DMS79 (cell line): Measurements from ENCODE around the gene C11orf24.
"Not testable (repeated sequence)": the region's sequence is repeated elsewhere in the genome, so short reads cannot be mapped to it uniquely, and the experiment has no call there.

ENCODE experiments used
- DNase-seq: peaks from one replicate; lab custom pipeline; 2025; lab: John Stamatoyannopoulos, UW

C11orf24 gene

DNA sequence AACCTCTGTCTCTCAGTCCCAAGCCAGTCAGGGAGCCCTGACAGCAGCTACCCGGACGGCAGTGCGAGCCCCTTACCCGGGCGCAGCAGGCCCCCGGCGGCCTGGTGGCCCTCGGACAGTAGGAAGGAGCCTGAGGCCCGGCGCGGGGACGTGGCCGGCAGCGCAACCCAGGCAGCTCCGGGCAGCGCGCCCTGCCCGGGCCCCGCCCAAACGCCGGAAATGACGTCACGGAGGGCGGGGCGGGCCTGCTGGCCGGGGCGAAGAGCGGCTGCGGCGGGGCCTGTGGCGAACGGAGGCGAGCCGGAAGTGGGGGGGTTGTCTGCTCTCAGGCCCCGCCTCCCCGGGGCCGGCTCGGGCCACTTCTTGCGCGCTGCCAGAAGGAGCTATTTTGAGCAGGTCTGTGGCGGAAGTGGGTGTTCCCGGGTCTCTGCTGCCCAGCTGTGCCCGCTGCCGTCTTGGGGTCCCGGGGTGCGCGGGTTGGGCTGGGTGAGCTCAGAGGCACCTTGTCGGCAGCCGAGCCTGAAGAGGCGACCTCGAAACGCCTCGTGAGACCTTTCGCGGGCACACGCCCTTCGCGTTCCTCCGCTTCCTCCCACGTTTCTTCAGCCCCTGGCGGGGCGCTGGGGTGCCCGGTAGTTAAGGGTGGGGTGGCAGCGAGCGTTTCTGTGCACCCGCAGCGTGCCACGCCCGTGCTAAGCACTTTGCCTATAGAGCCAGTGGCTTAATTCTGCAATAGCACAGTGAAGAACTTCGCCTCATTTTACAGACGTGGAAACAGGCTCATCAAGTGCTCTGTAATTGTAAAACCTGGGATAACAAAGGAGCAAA lies at the start of gene C11orf24:
Gene C11orf24 (minus strand): TSS at position 193 of the 828 bp plus-strand sequence. CDS start 8,206 bp downstream, outside the sequence.
- peak; percentile 83 for DNase-seq

DNA sequence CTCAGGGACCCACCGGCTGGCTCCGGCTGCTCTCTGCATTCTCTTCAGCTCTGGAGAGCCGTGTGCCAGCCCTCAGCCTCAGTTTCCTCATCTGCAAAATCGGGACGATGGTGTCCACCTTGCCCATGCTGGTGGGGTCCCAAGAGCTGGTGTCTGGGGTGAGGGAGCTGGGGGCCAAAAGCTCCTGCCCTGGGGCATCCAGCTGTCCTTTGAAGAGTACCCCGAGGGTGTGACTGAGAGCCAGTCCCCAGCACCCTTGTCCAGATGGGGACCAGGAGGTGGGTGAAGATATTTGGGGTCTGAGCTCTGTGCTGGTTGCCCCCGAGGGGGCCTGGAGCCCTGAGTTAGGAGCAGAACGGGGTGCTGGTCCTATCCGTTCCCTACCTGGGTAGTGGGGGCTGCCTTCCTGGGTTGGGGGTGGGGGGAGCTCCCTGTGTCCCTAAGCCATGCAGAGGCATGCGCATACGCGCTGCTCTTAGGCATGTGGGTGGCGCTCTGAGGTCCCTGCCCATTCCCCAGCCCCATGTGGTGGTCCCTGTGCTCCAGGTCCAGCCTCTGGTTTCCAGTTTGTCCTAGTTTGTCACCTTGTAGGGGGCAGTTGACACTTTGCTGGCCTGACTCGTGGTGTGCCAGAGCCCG lies 45.5 kb upstream of the C11orf24 start:
- DNase-seq = no peak

DNA sequence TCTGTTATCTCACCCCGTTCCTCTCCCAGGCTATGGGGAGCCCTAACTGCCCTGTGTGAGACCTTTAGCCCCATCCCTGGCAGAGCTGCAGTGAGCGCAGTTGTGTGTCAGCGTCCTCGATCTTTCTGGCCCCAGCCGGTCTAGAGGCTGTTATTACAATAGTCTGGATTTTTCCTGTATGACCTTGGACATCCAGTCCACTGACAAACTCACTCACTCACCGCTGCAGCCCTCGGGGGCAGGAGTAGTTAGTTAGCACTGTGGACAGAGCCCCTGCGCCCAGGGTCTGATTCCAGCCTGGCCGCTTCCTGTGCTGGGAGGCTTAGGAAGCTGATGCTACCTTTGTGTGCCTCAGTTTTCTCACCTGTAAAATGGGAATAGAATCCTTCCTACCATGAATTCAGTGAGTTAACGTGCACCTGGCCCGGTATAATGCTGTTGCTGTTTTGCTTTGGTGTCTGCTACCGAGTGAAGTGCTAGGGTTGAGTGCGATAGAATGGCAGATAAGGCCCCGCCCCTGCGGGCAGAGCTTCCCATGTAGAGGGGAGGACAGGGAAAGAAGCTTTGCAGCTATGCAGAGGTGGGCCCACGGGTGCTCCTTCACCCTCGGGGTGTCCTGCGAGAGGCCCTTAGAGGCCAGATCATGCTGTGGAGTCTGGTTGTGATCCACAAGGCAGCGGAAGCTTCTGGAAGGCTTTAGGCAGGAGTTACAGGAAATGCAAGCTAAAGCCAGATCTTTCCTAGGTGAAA lies 43.6 kb upstream of the C11orf24 start:
- DNase-seq = no peak

DNA sequence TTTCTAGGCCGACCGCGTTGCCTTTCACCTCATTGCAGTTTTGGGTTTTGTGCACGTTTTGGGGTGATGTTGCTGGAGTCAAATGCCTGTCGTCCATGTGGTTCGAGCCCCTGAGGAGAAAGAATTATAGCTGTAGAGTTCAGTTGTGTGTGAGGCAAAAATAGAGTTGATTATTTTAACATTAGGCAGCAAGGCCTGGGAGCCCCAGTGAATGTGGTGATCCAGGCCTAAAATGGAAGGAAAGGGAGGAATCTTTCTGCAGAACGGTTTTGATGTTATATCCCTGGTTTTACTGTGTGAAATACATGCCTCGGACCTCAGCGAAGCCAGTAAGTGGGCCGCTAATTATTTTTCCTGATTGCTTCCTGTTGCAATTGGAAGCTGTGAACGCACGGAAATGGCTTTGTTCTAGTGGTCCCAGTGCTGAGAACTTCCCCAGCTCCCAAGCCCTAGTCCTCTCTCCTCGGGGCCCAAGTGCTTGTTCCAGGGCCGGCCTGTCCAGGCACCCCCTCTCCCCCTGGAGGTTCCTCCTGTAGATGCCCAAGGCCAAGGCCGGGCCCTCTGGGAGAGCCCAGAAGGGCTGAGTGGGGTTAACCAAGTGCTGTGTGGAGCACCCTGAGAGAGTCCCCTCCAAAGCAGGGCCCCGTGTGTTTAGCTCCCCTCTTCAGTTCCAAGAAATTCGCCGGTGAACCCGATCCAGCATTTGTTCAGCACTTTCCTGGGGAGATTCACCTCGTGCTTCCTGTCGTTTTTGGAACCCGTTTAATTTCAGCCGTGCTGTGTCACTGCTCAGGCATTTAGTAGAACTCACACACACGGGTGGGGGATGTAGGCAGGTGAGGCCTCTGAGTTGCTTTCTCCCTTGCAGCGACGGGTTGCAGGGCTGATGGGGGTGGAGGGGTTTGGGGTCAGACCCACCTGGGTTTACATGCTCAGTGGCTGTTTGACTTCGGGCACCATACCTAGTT lies 42.7 kb upstream of the C11orf24 start:
- DNase-seq = no peak

DNA sequence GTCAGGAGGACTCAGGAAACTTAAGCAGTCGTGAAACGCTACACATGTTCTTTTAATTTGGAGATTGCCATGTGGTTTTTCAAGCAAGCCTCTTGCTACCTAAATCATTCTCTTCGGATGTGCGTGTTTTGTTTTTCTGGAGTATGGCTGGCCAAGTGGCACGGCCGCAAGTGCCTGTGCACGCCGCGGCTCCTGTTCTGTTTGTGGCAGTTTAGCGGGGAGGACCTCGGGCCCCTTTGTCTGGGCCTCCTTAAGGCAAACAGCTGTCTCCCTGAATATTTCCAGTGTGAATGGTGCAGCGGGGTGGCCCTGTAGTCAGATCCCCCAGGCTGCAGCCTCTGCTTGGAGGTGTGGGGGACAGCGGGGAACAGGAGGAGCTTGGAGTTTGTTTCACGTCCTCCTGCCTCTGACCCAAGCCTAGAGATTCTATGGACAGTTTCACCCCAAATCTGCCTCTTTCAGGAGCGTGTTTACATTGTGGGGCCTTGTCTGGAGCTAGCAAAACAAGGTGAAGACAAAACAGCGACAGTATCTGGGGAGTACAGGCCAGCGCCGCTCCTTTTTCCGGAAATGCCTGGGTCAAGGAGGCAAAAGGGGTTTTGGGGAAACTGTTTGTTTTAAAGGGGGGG lies 41.9 kb upstream of the C11orf24 start:
- peak; percentile 13 for DNase-seq

DNA sequence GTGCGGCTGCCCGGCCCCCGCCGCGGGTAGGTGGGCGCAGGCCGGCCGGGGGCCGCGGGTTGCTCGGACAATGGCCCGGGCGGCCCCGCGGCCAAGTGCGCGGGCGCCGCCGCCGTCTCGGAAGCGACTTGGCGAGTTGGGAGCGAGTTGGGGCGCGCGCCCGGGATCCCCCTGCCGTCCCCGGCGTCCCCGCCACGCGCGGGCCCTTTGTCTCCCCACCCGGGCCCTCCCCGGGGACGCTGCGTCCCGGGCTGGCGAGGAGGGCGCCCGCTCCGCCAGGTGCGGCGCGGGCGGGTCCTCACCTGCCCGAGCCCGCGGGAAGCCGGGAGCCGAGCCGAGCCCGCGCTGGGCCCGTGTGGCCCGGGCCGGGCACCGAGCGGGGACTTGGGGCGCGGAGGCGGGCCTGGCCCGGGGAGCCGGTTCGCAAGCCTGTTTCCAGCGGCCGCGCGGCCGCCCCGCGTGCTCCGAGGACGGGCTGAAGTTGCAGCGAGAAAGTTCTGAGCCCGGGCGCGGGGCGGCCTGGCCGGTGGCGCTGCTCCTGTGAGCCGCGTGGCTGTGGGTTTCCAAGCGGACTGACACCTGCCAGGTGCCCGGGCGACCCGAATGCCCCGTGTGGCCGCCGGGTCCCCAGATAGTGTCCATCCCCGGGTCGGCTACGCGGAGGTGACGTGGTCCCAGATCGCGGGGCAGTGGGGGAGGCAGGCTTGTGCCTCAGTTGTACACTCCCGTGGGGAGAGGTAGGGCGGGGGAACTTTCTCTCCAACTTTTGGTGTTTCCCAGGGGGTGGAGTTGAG lies 41.2 kb upstream of the C11orf24 start:
- DNase-seq = no peak

DNA sequence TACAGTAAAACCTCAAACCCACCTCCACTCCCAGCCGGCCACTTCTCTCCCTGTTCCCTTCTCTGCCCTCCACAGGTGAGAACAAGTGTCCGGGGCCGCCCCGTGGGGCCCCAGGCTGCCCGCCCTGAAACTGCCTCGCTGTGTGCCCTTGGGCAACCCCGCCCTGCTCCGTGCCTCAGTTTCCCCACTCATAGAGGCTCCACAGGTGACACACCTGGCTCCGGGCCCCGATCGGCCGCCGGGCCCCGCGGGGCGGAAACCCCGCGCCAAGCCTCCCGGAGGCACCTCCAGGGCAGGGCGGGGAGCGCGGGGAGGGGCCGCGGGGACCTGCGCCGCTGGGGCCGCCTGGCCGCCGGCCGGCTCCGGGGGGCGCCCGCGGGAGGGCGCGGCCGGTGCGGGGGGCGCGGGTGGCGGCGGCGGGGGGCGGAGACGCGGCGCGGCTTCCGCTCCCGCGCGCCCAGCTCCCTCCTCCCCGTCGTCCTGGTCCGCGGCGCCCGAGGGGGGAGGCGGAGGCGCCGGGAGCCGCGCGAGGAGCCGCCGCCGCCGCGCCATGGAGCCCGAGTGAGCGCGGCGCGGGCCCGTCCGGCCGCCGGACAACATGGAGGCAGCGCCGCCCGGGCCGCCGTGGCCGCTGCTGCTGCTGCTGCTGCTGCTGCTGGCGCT lies 40.5 kb upstream of the C11orf24 start, which contains the start of gene LRP5:
Gene LRP5 (plus strand): TSS at position 475 of the 663 bp plus-strand sequence. CDS start 124 bp downstream, at position 599.
- no peak for DNase-seq

DNA sequence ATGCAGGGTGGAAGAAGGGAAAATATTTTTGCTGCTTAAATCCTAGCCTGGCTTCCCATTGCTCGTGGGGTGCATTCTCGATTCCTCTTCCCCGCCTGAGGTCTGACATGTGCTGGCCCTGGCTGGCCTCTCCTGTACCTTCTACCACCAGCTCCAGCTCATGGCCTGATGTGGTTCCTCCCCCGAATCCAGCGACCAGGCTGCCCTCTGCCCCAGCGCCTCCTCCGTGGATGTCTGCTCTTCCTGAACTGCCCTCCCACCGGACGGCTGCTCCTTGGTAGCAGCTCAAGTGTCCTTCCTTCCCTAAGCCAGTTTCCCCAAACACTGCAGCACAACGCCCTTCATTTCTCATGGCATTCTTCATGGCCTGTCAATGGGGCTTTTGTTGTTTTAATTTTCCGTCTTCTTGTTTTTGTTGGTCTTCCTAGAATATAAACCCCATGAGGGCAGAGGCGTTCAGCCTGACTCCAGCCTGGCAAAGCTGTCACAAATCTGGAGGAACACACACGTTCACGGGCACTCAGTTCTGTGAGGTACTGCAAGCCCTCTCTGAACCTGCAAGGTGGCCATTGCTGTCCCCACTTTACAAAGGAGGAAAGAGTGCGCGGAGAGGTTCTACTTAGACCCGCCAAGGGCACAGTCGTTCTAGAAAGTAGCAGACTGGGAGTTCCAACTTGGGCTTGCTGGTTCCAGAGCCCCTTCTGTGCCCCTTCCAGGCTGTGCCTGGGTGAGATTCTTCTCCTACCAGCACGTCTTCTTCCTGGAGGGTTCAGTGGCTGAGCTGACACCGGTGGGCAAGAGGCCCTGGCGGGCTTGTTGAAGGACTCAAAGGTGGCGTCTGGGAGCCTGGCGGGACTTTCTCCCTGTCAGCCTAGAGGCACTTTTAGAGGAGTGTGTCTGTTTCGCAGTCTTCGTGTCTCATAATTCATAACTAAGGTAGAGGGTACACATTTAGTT lies 39.7 kb upstream of the C11orf24 start:
- DNase-seq = no peak

DNA sequence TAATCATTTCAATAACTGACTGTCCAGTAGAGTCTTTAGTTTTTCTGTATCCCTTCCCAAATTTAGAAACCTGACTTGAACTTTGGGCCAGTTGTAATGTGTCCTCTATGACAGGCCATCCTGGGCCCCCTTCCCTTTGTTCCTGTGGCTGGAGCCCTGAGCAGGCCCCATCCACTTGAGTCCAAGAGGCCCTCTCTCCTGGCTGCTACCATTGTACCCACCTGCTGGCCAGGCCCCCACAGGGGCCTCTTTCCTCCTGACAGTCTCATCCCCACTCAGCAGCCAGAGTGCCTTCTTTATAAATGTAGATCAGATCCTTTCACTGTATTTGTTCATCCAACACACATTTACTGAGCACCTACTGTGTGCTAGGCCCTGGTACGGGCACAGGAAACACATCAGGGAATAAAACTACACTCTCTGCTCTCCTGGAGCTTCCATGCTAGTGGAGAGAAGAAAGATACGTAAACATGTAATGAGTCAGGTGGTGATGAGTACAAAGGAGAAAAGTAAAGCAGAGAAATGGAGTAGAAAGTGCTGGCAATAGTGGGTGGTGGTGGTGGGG lies 37.9 kb upstream of the C11orf24 start:
- no peak for DNase-seq

DNA sequence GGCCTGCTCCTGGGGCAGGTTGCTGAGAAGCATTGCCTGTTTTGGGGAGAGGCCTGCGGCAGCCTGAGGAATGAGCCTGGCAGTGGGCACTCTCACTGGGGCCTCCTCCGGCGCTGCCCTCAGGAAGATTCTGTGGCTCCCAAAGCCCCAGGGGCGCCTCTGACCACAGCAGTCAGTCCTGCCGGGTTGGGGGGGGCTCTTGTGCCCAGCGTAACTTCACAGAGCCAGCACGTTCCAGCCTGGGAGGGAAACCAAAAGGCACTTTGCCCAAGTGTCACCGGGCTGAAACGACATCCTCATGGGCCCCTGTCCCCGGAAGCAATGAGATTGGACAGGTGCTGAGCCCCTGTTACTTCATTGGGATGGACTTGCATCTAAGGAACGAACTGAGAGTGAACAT lies 36.3 kb upstream of the C11orf24 start:
- DNase-seq = no peak

DNA sequence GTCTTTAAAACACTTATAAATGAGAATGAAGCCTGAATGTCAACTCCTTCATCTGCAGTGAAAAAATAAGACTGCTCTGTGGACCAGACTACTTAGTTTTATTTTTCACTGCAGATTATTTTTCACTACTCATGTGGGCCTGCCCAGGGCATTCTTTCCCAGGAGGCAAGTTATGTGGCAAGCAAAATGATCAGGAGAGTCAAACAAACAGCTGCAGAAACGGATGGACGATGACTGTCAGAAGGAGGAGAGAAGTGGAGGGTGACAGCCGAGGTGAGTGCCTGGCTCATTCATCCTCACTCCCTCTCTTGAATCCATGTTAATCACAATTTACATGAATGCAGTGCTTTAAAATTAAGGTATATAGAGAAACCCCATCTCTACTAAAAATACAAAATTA lies 34.9 kb upstream of the C11orf24 start:
- no peak for DNase-seq

DNA sequence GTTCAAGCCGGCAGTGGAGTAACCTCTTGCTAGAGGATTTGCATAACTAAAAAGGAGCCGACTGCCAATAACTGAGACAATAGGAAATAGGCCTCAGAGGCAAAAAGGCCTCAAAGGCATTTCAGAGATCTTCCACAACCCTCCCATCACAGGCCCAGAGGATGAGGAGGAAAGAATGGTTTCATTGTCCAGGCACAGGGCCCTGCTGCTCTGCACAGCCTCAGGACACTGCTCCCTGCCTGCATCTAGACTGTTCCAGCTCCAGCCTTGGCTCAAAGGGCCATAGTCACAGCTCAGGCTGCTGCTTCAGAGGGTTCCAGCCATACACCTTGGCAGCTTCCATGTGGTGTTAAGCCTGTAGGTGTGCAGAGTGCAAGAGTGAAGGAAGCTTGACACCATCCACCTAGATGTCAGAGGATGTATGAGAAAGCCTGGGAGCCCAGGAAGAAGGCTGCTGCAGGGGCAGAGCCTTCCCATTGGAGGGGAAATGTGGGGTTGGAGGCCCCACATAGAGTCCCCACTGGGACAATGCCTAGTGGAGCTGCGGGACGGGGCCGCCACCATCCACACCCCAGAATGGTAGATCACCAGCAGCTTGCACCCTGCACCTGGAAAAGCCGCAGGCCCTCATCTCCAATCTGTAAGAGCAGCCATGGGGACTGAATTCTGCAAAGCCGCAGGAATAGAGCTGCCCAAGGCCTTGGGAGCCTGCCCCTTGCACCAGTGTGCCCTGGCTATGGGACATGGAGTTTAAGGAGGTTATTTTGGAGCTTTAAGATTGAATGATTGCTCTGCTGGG lies 32.4 kb upstream of the C11orf24 start:
- DNase-seq = no peak

DNA sequence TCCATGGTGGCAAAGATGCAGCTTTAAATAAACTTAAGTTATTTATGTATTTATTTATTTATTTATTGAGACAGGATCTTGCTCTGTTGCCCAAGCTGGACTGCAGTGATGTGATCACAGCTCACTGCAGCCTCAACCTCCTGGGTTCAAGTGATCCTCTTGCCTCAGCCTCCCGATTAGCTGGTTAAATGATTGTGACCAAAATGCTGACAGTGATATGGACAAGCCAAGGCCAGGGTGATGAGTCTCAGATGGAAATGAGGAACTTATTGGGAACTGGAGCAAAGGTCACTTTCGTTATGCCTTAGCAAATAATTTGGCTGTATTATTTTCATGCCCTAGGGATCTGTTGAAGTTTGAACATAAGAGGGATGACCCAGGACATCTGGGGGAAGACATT lies 31.3 kb upstream of the C11orf24 start:
- DNase-seq = no peak

DNA sequence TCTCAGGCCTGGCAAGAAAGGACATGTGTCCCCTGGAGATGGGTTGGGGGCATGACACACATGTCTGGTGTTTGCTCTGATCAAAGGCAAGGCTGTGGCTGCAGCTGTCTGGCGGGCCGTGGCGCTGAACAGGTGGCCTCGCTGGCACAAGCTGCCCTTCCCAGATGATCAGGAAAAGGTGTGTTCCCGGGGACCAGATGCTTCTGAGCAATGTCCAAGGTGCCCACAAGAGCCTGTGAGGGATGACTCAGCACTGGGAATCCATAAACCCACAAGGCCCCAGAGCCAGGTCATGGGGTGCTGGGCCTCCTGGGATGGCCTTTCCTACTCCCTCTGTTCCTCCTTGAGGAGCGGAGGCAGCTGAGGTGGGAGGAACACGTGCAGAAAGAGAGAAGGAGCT lies 30.9 kb upstream of the C11orf24 start:
- DNase-seq = no peak

DNA sequence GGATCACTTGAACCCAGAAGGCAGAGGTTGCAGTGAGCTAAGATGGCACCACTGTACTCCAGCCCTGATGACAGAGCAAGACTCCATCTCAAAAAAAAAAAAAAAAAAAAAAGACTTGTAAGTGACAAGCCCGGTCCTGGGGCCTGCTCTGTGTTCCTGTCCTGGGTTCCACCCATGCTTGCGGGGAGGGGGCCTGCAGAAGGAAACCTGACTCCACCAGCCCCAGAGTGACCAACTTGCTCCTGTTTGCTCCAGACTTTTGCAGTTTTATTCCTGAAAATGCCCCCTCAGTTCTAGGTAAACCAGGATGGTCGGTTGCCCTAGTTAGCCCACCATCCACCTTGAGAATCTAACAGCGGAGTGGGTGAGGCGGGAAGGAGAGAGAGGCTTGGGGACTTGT lies 30.5 kb upstream of the C11orf24 start:
- DNase-seq = no peak

DNA sequence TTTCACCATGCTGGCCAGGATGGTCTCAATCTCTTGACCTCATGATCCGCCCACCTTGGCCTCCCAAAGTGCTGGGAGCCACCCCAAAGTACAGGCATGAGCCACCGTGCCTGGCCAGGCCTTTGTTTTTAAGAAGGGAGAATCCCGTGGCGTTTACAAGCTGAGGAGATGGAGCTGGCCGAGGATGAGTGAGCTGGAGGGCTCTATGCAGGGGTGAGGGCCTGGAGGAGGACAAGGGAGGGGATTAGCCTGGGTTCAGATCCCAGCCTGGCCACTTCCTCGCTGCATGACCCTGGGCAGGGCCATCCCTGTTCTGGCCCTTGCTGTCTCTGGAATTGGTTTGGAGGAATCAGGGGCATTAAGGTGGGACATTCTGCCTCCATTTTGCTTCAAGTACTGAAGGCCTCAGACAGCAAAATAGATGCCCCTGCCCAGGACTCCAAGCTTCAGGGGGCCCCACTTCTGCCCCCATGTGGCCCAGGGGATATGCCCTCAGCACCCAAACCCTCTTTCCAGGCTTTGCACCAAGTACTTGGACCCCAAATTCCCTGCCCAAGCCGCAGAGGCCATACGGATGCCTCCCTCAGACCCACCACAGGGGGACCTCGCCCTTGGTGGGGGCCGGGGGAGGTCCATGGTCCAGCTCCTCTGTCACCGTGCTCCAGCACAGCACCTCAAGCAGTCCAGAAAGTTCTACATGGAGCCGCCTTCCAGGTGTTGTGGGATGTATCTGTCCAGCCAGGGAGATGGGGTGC lies 28.5 kb upstream of the C11orf24 start:
- DNase-seq = no peak

DNA sequence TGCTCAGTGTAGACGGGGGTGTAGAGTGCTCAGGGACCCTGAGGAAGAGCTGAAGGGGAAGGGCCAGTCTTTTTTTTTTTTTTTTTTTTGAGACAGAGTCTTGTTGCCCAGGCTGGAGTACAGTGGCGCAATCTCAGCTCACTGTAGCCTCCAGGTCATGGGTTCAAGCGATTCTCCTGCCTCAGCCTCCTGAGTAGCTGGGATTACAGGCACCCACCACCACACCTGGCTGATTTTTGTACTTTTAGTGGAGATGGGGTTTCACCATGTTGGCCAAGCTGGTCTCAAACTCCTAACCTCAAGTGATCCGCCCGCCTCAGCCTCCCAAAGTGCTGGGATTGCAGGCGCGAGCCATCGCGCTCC lies 27.7 kb upstream of the C11orf24 start:
- DNase-seq = not testable (repeated sequence)
